ENCODE data around the gene RGCC.

DNA sequence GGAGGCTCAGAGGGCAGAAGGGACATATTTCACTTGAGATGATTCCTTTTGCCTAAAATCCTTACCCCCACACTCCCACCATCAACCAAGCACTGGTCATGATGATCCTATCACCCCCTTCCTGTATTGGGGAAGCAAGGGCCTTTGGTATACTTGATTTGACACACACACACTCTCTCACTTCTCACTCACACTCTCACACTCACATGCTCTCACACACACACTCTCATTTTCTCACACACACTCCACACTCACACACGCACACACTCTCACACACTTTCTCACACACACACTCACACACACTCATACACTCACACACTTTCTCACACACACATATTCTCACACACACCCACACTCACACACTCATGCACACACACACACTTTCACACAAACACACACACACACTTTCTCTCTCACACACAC lies 8.6 kb downstream of the RGCC start:
- TF ChIP-seq, protein P1, sequence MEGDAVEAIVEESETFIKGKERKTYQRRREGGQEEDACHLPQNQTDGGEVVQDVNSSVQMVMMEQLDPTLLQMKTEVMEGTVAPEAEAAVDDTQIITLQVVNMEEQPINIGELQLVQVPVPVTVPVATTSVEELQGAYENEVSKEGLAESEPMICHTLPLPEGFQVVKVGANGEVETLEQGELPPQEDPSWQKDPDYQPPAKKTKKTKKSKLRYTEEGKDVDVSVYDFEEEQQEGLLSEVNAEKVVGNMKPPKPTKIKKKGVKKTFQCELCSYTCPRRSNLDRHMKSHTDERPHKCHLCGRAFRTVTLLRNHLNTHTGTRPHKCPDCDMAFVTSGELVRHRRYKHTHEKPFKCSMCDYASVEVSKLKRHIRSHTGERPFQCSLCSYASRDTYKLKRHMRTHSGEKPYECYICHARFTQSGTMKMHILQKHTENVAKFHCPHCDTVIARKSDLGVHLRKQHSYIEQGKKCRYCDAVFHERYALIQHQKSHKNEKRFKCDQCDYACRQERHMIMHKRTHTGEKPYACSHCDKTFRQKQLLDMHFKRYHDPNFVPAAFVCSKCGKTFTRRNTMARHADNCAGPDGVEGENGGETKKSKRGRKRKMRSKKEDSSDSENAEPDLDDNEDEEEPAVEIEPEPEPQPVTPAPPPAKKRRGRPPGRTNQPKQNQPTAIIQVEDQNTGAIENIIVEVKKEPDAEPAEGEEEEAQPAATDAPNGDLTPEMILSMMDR (IDR thresholded peaks at IDR 0.05): no peak
- TF ChIP-seq POLR2A (IDR thresholded peaks at IDR 0.05): no peak
